Right atrium auricular region (tissue), 2 donors: Measurements from ENCODE around the gene TFF1. TPM values are rescaled to one million over a fixed set of nuclear protein-coding genes. Genes with fewer than 3 reads are reported as not detected.

Source experiments
- DNase-seq: peaks from one replicate; pipeline ENCODE4 v3.0.0-alpha.2; 2019; ENCODE audit warnings: low spot score
- H3K27ac ChIP-seq, 2 donors: fragments of 200-600 bp; sonication (generic); 1 replicate in 1 of 2; 2 replicates in 1 of 2; pipeline ENCODE4 v1.5.1; 2016 to 2019
- H3K27me3 ChIP-seq, 2 donors: fragments of 200-600 bp; sonication (generic); one replicate each; pipeline versions ENCODE4 v1.5.1 to v1.6.0; 2017 to 2019
- H3K36me3 ChIP-seq: fragments of 200-600 bp; sonication (generic); one replicate; pipeline ENCODE4 v1.5.1; 2016
- H3K4me1 ChIP-seq, 2 donors: fragments of 200-600 bp; sonication (generic); one replicate each; pipeline versions ENCODE4 v1.5.1 to v1.6.0; 2017 to 2019
- H3K4me3 ChIP-seq, 2 donors: fragments of 200-600 bp; sonication (generic); 1 replicate in 1 of 2; 2 replicates in 1 of 2; pipeline ENCODE4 v1.5.1; 2017 to 2019; ENCODE audit warnings: mild to moderate bottlenecking in 1 of 2, moderate library complexity in 1 of 2
- H3K9me3 ChIP-seq, 2 donors: fragments of 200-600 bp; sonication (generic); one replicate each; pipeline ENCODE4 v1.5.1; 2019
- total RNA-seq, 2 donors: library from RNA; depleted of rRNA; stranded (reverse); fragments of >200 nt; gene quantifications; one replicate each; pipeline ENCODE4 v1.1.0, GENCODE V29; 2016
- TF ChIP-seq, protein P1 (sequence below), 2 donors: fragments of 200-600 bp; sonication (generic); IDR thresholded peaks; one replicate each; pipeline ENCODE4 v1.5.1; 2019; ENCODE audit warnings: antibody characterized with exemption in 2 of 2

The TFF1 gene
- not detected for total RNA-seq

DNA sequence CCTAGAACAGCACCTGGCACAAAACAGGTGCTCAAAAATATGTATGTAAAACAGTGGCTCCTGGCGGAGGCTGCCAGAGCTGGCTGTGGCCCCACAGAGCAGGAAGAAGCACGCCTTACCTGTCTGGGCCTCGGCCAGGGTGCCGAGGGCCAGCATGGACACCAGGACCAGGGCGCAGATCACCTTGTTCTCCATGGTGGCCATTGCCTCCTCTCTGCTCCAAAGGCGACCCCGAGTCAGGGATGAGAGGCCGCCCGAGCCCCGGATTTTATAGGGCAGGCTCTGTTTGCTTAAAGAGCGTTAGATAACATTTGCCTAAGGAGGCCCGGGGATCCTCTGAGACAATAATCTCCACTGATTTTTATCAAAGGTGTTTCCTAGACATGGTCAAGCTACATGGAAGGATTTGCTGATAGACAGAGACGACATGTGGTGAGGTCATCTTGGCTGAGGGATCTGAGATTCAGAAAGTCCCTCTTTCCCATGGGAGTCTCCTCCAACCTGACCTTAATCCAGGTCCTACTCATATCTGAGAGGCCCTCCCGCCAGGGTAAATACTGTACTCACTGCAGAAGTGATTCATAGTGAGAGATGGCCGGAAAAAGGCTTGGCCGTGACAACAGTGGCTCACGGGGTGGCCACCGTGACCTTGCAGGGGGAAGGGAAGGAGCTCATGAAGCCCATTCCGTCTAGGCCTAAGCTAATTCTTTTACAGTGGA lies at the start of gene TFF1:
Gene TFF1 (minus strand): TSS at position 244 of the 719 bp plus-strand sequence. CDS start 40 bp downstream, at position 204.
- no peak for DNase-seq
- Histone ChIP-seq H3K27ac (no peak within 1 kb of the TSS), H3K9me3 (no peaks in the 10 kb centered on the region), H3K36me3 (no peaks in the 10 kb centered on the region), H3K27me3 (no peaks in the 10 kb centered on the region), H3K4me1 (no peaks in the 10 kb centered on the region), H3K4me3 (no peak within 1 kb of the TSS)
- TF ChIP-seq, protein P1, sequence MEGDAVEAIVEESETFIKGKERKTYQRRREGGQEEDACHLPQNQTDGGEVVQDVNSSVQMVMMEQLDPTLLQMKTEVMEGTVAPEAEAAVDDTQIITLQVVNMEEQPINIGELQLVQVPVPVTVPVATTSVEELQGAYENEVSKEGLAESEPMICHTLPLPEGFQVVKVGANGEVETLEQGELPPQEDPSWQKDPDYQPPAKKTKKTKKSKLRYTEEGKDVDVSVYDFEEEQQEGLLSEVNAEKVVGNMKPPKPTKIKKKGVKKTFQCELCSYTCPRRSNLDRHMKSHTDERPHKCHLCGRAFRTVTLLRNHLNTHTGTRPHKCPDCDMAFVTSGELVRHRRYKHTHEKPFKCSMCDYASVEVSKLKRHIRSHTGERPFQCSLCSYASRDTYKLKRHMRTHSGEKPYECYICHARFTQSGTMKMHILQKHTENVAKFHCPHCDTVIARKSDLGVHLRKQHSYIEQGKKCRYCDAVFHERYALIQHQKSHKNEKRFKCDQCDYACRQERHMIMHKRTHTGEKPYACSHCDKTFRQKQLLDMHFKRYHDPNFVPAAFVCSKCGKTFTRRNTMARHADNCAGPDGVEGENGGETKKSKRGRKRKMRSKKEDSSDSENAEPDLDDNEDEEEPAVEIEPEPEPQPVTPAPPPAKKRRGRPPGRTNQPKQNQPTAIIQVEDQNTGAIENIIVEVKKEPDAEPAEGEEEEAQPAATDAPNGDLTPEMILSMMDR (IDR thresholded peaks at IDR 0.05): no peak

DNA sequence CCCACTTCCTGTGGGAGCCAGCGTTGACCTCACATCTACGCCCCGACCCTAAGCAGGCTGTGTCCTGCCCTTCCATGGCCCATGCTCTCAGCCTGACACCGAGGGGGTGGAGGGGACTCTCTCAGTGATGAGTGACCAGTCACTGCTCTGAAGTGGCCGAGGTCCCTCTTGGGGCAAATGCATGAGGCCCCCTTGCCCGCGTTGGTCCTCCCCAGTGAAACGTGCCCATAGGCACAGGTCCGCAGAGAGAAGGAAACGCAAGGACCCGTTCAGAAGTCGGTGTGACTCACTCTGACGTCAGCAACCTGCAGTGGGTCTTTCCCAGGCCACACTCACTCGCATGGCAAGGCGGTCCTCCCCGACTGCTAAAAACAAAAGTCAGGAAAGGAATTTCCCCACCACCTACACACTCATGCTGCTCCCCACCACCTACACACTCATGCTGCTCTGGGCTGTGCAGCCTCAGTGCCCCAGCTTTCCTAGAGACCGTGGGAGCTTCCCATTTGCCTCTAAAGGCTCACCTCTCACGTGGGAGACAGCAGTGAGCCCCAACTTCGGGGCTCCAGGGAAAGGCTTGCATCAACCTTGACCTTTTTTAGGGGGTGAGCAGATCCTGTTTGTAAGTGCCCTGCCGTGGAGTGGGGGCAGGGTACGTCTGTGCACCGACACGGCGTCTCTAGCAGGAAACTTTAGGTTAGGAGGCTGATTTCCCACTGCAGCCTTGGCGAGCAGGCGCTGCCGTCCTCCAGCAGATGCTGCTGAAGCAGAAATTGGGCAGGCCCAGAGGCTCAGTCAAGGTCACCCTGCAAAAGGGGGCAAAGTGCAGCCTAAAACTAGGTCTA lies 48.8 kb upstream of the TFF1 start:
- H3K4me1 ChIP-seq: no peaks in the 10 kb centered on the region
- H3K36me3 ChIP-seq: no peaks in the 10 kb centered on the region
- H3K9me3 ChIP-seq: no peaks in the 10 kb centered on the region
- no peaks in the 10 kb centered on the region for H3K27me3 ChIP-seq
- DNase-seq: no peak
- H3K4me3 ChIP-seq: no peak overlapping the region
- no peak overlapping the region for H3K27ac ChIP-seq
- TF ChIP-seq, protein P1 (IDR thresholded peaks at IDR 0.05): no peak

DNA sequence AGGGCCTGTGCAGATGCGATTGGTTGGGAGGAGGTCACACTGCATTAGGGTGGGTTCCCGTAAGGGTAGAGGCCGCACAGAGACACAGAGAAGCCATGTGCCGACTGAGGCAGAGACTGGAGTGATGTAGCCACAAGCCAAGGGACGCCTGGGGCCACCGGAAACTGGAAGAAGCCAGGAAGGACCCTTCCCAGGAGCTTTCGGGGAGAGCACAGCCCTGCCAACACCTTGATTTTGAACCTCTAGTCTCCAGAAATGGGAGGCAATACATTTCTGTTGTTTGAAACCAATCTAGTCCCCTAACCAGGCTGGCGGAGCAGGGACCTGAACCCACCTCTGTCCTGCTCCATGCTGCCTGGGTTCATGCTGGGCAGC lies 48.2 kb upstream of the TFF1 start:
- no peaks in the 10 kb centered on the region for H3K27me3 ChIP-seq
- no peaks in the 10 kb centered on the region for H3K9me3 ChIP-seq
- TF ChIP-seq, protein P1 (IDR thresholded peaks at IDR 0.05): no peak
- H3K4me1 ChIP-seq: no peaks in the 10 kb centered on the region
- no peak overlapping the region for H3K4me3 ChIP-seq
- H3K36me3 ChIP-seq: no peaks in the 10 kb centered on the region
- no peak for DNase-seq
- H3K27ac ChIP-seq: no peak overlapping the region

DNA sequence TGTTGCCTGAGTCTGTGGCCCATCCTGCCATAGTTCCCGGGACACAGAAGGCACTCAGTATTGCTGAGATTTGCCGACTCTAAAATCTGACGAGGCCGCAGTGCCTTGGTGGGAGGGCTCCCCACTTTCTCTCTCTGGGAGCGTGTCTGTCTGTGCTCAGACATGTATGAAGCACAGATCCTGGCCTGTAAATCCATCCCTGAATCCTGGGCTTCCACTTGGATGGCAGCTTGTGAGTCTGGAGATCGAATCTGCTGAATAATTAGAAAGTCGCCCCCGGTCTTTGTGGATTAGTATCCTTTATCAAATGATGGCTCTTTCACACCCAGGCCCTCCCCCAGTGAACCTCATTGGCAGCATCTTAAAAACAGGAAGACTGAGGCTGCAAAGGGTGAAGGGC lies 47.7 kb upstream of the TFF1 start:
- Histone ChIP-seq H3K27ac (no peak overlapping the region), H3K36me3 (no peaks in the 10 kb centered on the region), H3K4me1 (no peaks in the 10 kb centered on the region), H3K4me3 (no peak overlapping the region), H3K27me3 (no peaks in the 10 kb centered on the region), H3K9me3 (no peaks in the 10 kb centered on the region)
- TF ChIP-seq, protein P1 (IDR thresholded peaks at IDR 0.05): no peak
- no peak for DNase-seq

DNA sequence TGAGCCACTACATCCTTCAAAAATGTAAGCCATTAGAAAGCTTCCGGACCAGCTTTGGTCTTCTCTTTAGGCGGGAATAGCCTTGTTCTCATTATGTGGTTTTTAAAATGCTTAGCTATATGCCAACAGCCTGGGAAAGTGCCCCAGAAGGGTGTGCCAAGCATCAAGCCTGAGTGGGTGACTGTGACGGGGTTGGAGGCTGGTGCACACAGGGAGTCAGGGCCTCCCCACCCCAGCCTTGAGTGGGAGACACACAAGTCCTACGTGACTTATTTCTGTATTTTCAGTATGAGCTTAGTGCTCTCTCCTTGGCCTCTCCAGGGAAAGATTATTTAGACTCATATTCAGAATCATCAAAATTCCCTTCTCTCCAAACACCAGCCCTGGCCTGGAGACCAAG lies 47.2 kb upstream of the TFF1 start:
- H3K36me3 ChIP-seq: no peaks in the 10 kb centered on the region
- H3K4me3 ChIP-seq: no peak overlapping the region
- no peak overlapping the region for H3K27ac ChIP-seq
- no peaks in the 10 kb centered on the region for H3K4me1 ChIP-seq
- H3K9me3 ChIP-seq: no peaks in the 10 kb centered on the region
- H3K27me3 ChIP-seq: no peaks in the 10 kb centered on the region
- no peak for DNase-seq
- TF ChIP-seq, protein P1 (IDR thresholded peaks at IDR 0.05): no peak
